DMS 273 treated with DMSO at 0.1 percent for 48 hours (cell line): ENCODE results near the gene USH1C.

Source experiments
- DNase-seq: peaks from one replicate; lab custom pipeline; 2025; lab: John Stamatoyannopoulos, UW

The USH1C gene

DNA sequence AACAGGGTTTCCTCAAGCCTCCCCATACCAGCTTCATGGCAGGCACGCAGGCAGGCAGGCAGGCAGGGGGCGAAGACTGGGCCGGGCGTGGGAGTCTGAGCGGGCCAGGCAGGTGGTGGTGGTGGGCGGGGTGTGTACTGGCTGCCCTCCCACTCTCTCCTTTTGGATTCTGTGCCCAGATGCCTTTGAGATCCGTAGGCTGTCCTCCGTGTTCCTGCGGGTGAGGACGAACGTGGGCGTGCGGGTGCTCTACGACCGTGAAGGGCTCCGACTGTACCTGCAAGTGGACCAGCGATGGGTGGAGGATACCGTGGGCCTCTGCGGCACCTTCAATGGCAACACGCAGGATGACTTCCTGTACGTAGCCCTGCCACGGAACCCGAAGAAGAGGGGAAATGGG, 25.8 kb upstream of the USH1C start:
- DNase-seq, result no peak

GRCh38 chr11:17568944-17569343, 24.7 kb upstream of the USH1C start:
- no peak for DNase-seq

DNA sequence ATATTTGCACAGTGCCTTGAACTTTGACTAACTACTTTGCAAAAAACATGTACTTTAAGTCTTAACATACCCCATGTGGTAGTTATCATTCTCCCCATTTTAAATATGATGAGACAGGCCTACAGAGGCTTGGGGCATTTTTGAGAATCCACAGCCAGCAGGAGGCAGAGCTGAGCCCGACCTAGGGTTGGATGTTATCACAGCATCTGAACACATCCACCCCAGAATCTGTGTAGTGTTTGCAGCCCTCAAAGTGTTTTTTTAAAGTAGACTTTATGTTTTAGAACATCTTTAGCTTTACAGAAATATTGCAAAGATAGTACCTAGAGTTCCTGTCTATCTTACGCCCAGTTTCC, 20.4 kb upstream of the USH1C start:
- no peak for DNase-seq

GRCh38 chr11:17563961-17564686, 19.9 kb upstream of the USH1C start:
- no peak for DNase-seq

- DNase-seq, result no peak
These were observed 19.0 kb upstream of the USH1C start for GRCh38 chr11:17563231-17563646.

DNA sequence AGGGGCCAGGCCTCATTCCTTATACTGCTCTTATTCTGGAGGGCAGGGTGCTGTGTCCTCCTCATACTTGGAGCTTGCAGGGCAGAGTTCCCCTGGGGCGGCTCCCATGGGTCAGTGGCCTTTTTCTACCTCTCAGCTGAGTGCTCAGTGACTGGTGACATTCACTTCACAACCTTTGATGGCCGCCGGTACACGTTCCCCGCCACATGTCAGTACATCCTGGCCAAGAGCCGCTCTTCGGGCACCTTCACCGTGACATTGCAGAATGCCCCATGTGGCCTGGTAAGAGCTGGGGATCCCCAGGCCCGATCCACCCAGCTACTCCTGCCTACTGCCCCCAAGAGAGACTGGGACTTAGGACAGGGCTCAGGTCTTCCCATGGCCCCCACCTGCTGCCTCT, 17.3 kb upstream of the USH1C start:
- no peak for DNase-seq

DNA sequence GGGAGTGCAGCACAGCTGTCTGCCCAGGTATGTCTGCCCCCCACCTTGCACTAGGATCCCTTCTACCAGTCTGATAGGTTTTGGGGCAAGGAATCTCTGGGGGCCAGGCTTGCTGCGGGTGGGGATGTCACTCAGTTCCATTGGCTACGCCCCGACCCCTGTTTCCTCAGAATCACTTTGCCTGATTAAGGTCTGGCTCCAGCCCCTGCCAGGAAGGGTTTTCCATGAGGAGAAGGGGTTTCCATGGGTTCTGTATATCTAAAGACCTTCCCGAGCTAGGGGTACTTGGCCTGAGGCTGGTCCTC, 16.8 kb upstream of the USH1C start:
- DNase-seq, result no peak

DNA sequence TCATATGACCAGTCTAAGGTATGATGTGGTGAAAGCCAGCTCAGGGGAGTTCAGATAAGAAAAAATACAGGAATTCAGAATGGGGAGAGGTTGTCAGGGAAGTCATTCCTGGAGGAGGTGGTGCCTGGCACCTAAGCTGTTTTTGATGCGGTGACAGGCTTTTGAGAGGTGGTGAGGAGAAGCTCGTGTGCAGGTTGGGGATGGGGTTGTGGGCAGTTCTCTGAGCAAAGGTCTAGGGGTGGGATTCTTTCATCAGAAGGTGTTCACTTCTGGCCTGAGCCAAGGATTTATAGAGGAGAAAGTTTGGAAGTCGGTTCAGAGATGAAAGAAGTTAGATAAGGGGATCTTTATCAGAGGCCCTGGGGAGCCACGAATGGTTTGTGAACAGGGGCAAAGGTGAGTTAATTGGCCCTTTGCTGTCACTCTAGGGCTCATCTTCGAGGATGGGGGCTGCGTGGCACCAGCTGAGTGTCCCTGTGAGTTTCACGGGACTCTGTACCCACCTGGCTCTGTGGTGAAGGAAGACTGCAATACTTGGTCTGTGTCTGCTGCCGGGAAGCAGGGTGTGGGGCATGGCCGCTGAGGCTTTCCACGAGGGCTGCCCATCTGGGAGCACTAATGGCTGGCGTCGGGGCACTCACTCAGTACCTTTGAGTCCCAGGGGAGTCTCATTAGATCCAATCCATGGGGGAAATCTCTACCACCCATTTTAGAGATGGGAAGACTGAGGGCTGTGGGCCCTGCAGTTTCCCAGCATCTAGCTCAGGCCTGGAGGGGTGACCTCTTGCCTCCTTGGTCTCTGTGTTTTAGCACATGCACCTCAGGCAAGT, 16.3 kb upstream of the USH1C start:
- no peak for DNase-seq

GRCh38 chr11:17559341-17560087, 15.3 kb upstream of the USH1C start:
- no peak for DNase-seq

GRCh38 chr11:17558916-17559315, 14.7 kb upstream of the USH1C start:
- DNase-seq, result no peak

- DNase-seq, result no peak
These were observed 14.0 kb upstream of the USH1C start for GRCh38 chr11:17558025-17558780.

DNA sequence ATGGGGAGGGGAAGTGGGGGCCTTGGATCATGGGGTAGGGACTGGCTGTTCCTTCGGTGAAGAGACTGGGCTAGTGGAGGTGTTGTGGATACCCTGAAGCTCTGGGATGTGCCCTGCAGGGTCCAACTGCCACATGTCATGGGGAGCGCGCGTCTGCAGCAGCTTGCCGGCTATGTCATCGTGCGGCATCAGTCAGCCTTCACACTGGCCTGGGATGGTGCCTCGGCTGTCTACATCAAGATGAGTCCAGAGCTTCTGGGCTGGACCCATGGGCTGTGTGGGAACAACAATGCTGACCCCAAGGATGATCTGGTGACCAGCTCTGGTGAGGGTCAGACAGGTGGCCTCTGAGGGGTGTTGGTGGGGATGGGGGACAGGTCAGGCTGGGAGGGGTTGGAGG, 12.8 kb upstream of the USH1C start:
- no peak for DNase-seq

GRCh38 chr11:17554487-17554886, 10.3 kb upstream of the USH1C start:
- no peak for DNase-seq

DNA sequence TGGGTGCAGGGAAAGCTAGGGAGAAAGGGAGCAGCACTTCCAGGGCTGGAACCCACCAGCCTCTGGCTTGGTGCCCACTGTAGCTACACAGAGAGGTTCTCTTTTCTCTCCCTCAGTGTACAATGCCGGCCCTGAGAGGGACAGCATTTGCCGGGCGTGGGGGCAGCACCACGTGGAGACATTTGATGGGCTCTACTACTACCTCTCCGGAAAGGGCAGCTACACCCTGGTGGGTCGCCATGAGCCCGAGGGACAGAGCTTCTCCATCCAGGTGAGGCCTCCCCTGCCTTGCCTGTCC, 9.0 kb upstream of the USH1C start:
- DNase-seq, result no peak

- DNase-seq, result no peak
These were observed 8.4 kb upstream of the USH1C start for GRCh38 chr11:17552392-17553248.

GRCh38 chr11:17552041-17552355, 7.8 kb upstream of the USH1C start:
- no peak for DNase-seq

- no peak for DNase-seq
These were observed 7.3 kb upstream of the USH1C start for GRCh38 chr11:17551347-17552040.

- no peak for DNase-seq
These were observed 6.5 kb upstream of the USH1C start for GRCh38 chr11:17550450-17551346.

- DNase-seq, result no peak
These were observed 4.2 kb upstream of the USH1C start for GRCh38 chr11:17548444-17548843.

- DNase-seq, result no peak
These were observed 3.7 kb upstream of the USH1C start for GRCh38 chr11:17547932-17548331.
